ENCODE measurements around the gene MRPL27.
"Not testable (repeated sequence)": the region's sequence is repeated elsewhere in the genome, so short reads cannot be mapped to it uniquely, and the experiment has no call there.

MRPL27 gene

GRCh38 chr17:50344731-50345365 is 28.1 kb downstream of the MRPL27 start:
- no peak for DNase-seq

GRCh38 chr17:50339381-50339780 is 33.6 kb downstream of the MRPL27 start:
- DNase-seq, result no peak

GRCh38 chr17:50338645-50339044 is 34.3 kb downstream of the MRPL27 start:
- DNase-seq, result no peak

- DNase-seq, result no peak
Measured at GRCh38 chr17:50337956-50338355, 35.0 kb downstream of the MRPL27 start.

GRCh38 chr17:50333291-50334057 is 39.5 kb downstream of the MRPL27 start:
- DNase-seq, result not testable (repeated sequence)

- DNase-seq, result no peak
Measured at GRCh38 chr17:50332196-50332595, 40.8 kb downstream of the MRPL27 start.

- DNase-seq, result no peak
Measured at GRCh38 chr17:50331085-50331791, 41.7 kb downstream of the MRPL27 start.

GRCh38 chr17:50330151-50330775 is 42.7 kb downstream of the MRPL27 start:
- DNase-seq, result no peak

- DNase-seq, result no peak
Measured at GRCh38 chr17:50329716-50330115, 43.3 kb downstream of the MRPL27 start.

GRCh38 chr17:50328363-50329325 is 44.3 kb downstream of the MRPL27 start:
- no peak for DNase-seq

- DNase-seq, result no peak
Measured at GRCh38 chr17:50326831-50327364, 46.1 kb downstream of the MRPL27 start.

- DNase-seq, result no peak
Measured at GRCh38 chr17:50325906-50326305, 47.1 kb downstream of the MRPL27 start.

GRCh38 chr17:50323060-50323459 is 49.9 kb downstream of the MRPL27 start:
- no peak for DNase-seq

GRCh38 chr17:50322271-50322670 is 50.7 kb downstream of the MRPL27 start:
- DNase-seq, result no peak

- DNase-seq, result no peak
Measured at GRCh38 chr17:50319306-50320004, 53.5 kb downstream of the MRPL27 start.

- DNase-seq, result no peak
Measured at GRCh38 chr17:50318501-50319285, 54.3 kb downstream of the MRPL27 start.

Measured in DMS79 (cell line).